ENCODE results near the gene SNX7. TPM values are rescaled to one million over a fixed set of nuclear protein-coding genes. Genes with fewer than 3 reads are reported as not detected.

The SNX7 gene
- polyA plus RNA-seq, 3 donors = 0.04 to 3.9 (median 0.15) TPM

DNA sequence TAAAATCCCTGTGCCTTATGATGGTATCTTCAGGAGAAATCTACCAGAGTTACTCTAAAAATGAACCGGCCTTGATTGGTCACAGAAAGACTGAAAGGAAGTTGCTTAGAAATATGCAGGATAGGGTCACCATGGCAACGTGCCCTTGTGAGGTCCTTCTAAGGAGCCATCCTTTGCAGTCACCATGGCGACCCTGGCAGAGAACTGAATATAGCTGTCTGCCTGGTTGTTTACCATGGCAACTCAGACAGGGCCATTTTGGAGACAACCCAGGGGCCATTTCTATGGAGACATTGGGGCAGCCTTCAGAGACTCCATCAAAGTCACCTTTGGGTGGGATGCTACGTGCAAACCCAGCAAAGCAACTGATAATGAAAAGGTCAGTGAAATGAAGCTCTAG is 43.0 kb downstream of the SNX7 start:
- Mint-ChIP-seq H3K9me3 (peaks cover 0 to 3% (median 1%) of the 10 kb centered on the region in 7 donors), H3K4me1 (no peaks in the 10 kb centered on the region), H3K27me3 (ENCODE audit: low read depth in 3 of 3) (peaks cover 0 to 3% (median 1%) of the 10 kb centered on the region in 3 donors), H3K27ac (no peak overlapping the region), H3K36me3 (no peaks in the 10 kb centered on the region), H3K4me3 (no peak overlapping the region)
- H3K9ac ChIP-seq (ENCODE audit: insufficient read depth, low read length, poor library complexity, severe bottlenecking) = no peak overlapping the region
- H2AFZ ChIP-seq (ENCODE audit: insufficient read depth, low read depth, low read length, poor library complexity, severe bottlenecking) = no peak overlapping the region
- no peaks in the 10 kb centered on the region for H3K4me1 ChIP-seq (ENCODE audit: control insufficient read depth in 1 of 2, insufficient read depth in 2 of 2, low read length in 2 of 2)
- H3K79me2 ChIP-seq (ENCODE audit: insufficient read depth, low read length) = no peaks in the 10 kb centered on the region
- TF ChIP-seq, protein P1, sequence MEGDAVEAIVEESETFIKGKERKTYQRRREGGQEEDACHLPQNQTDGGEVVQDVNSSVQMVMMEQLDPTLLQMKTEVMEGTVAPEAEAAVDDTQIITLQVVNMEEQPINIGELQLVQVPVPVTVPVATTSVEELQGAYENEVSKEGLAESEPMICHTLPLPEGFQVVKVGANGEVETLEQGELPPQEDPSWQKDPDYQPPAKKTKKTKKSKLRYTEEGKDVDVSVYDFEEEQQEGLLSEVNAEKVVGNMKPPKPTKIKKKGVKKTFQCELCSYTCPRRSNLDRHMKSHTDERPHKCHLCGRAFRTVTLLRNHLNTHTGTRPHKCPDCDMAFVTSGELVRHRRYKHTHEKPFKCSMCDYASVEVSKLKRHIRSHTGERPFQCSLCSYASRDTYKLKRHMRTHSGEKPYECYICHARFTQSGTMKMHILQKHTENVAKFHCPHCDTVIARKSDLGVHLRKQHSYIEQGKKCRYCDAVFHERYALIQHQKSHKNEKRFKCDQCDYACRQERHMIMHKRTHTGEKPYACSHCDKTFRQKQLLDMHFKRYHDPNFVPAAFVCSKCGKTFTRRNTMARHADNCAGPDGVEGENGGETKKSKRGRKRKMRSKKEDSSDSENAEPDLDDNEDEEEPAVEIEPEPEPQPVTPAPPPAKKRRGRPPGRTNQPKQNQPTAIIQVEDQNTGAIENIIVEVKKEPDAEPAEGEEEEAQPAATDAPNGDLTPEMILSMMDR (IDR thresholded peaks at IDR 0.05) = no peak
- H3K27me3 ChIP-seq (ENCODE audit: control insufficient read depth in 2 of 2, insufficient read depth in 2 of 2, low read length in 2 of 2) = no peaks in the 10 kb centered on the region
- no peak overlapping the region for H3K27ac ChIP-seq (ENCODE audit: low read depth in 1 of 2, low read length in 2 of 2)
- no peaks in the 10 kb centered on the region for H3K9me3 ChIP-seq (replicated peaks in 1 of 2; ENCODE audit: control insufficient read depth in 1 of 2, insufficient read depth in 1 of 2, low read length in 2 of 2)
- H3K4me3 ChIP-seq (replicated peaks in 1 of 3; ENCODE audit: low read depth in 2 of 3, low read length in 3 of 3) = no peak overlapping the region
- no peak overlapping the region for H3K4me2 ChIP-seq (replicated peaks; ENCODE audit: extremely low read depth, low read length, poor library complexity, severe bottlenecking)
- H4K20me1 ChIP-seq (ENCODE audit: insufficient read depth, low read length) = no peaks in the 10 kb centered on the region
- WGBS (ENCODE audit: insufficient coverage) = 90% methylated on average over 4 of the region's 4 CpGs
- intact Hi-C loops (cut with micrococcal nuclease) = no loop called here
- no peak for DNase-seq
- no peaks in the 10 kb centered on the region for H3K36me3 ChIP-seq (replicated peaks in 1 of 2; ENCODE audit: control insufficient read depth in 1 of 2, insufficient read depth in 2 of 2, low read length in 2 of 2)

DNA sequence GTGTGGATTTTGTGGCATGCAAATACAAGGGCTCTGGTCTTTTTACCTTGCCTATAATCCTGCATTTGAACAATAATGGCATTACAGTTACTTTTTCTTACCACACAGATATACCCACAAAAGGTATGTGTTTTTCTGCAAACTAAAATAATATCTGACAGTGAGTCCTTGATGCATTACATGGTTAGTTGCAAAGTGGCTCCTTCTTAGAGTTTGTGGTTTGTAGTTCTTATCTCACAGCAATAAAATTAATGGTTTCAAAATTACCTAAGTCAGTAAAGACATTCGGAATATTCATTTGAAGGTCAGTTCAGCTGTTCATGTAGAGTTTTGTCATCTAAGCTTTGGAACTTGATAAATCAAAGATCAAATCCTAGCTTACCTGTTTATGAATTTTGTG is 43.5 kb downstream of the SNX7 start:
- no peaks in the 10 kb centered on the region for H3K79me2 ChIP-seq (ENCODE audit: insufficient read depth, low read length)
- H3K4me3 ChIP-seq (replicated peaks in 1 of 3; ENCODE audit: low read depth in 2 of 3, low read length in 3 of 3) = no peak overlapping the region
- no peak for DNase-seq
- no peak overlapping the region for H3K4me2 ChIP-seq (replicated peaks; ENCODE audit: extremely low read depth, low read length, poor library complexity, severe bottlenecking)
- H3K4me1 ChIP-seq (ENCODE audit: control insufficient read depth in 1 of 2, insufficient read depth in 2 of 2, low read length in 2 of 2) = no peaks in the 10 kb centered on the region
- H3K4me3 Mint-ChIP-seq = no peak overlapping the region
- H3K27me3 ChIP-seq (ENCODE audit: control insufficient read depth in 2 of 2, insufficient read depth in 2 of 2, low read length in 2 of 2) = no peaks in the 10 kb centered on the region
- H3K9me3 Mint-ChIP-seq = peaks cover 0 to 3% (median 1%) of the 10 kb centered on the region in 7 donors
- H3K36me3 ChIP-seq (replicated peaks in 1 of 2; ENCODE audit: control insufficient read depth in 1 of 2, insufficient read depth in 2 of 2, low read length in 2 of 2) = no peaks in the 10 kb centered on the region
- H3K27me3 Mint-ChIP-seq (ENCODE audit: low read depth in 3 of 3) = peaks cover 0 to 3% (median 1%) of the 10 kb centered on the region in 3 donors
- H4K20me1 ChIP-seq (ENCODE audit: insufficient read depth, low read length) = no peaks in the 10 kb centered on the region
- no peaks in the 10 kb centered on the region for H3K9me3 ChIP-seq (replicated peaks in 1 of 2; ENCODE audit: control insufficient read depth in 1 of 2, insufficient read depth in 1 of 2, low read length in 2 of 2)
- no peaks in the 10 kb centered on the region for H3K4me1 Mint-ChIP-seq
- intact Hi-C loops (cut with micrococcal nuclease) = no loop called here
- H3K9ac ChIP-seq (ENCODE audit: insufficient read depth, low read length, poor library complexity, severe bottlenecking) = no peak overlapping the region
- no peak overlapping the region for H2AFZ ChIP-seq (ENCODE audit: insufficient read depth, low read depth, low read length, poor library complexity, severe bottlenecking)
- TF ChIP-seq, protein P1 (IDR thresholded peaks at IDR 0.05) = no peak
- no peaks in the 10 kb centered on the region for H3K36me3 Mint-ChIP-seq
- no CpG with 5 or more reads among the region's 1 CpG for WGBS (ENCODE audit: insufficient coverage)
- H3K27ac Mint-ChIP-seq = no peak overlapping the region
- no peak overlapping the region for H3K27ac ChIP-seq (ENCODE audit: low read depth in 1 of 2, low read length in 2 of 2)
